ENCODE measurements around the gene SLA2. TPM values are rescaled to one million over a fixed set of nuclear protein-coding genes. Genes with fewer than 3 reads are reported as not detected.
"Not testable (repeated sequence)": the region's sequence is repeated elsewhere in the genome, so short reads cannot be mapped to it uniquely, and the experiment has no call there.

The SLA2 gene
- total and polyA plus RNA-seq, 2 donors, result 6.8 to 21.5 TPM

- H3K9me3 ChIP-seq (ENCODE audit: control insufficient read depth in 2 of 2, insufficient read depth in 1 of 2, low read length in 1 of 2), result no peaks in the 10 kb centered on the region
- WGBS, result 90% methylated on average over 7 of the region's 7 CpGs
- peaks cover 17 to 68% of the 10 kb centered on the region in 2 donors for H3K36me3 ChIP-seq (ENCODE audit: control insufficient read depth in 2 of 2, insufficient read depth in 2 of 2, low read length in 1 of 2)
- H3K27me3 ChIP-seq (ENCODE audit: control insufficient read depth in 2 of 2, insufficient read depth in 1 of 2, low read length in 1 of 2), result no peaks in the 10 kb centered on the region
- H3K27ac ChIP-seq (ENCODE audit: low read depth in 1 of 2, low read length in 1 of 2), result no peak overlapping the region
- H3K4me1 ChIP-seq (ENCODE audit: control insufficient read depth in 2 of 2, insufficient read depth in 2 of 2, low read length in 2 of 2), result peaks cover 19 to 21% of the 10 kb centered on the region in 2 donors
- no peak for DNase-seq (ENCODE audit: low read depth in 6 of 9, low spot score in 9 of 9)
- H3K4me3 ChIP-seq (ENCODE audit: low read length in 2 of 2), result no peak overlapping the region
Observed at GRCh38 chr20:36628076-36628475, 17.9 kb downstream of the SLA2 start.

GRCh38 chr20:36624944-36625324 is 21.1 kb downstream of the SLA2 start:
- 95% methylated on average over 2 of the region's 2 CpGs for WGBS
- Histone ChIP-seq H3K4me3 (ENCODE audit: low read length in 2 of 2) (no peak overlapping the region), H3K9me3 (ENCODE audit: control insufficient read depth in 2 of 2, insufficient read depth in 1 of 2, low read length in 1 of 2) (no peaks in the 10 kb centered on the region), H3K27me3 (ENCODE audit: control insufficient read depth in 2 of 2, insufficient read depth in 1 of 2, low read length in 1 of 2) (no peaks in the 10 kb centered on the region), H3K27ac (ENCODE audit: low read depth in 1 of 2, low read length in 1 of 2) (no peak overlapping the region), H3K4me1 (ENCODE audit: control insufficient read depth in 2 of 2, insufficient read depth in 2 of 2, low read length in 2 of 2) (peaks cover 7 to 10% of the 10 kb centered on the region in 2 donors), H3K36me3 (ENCODE audit: control insufficient read depth in 2 of 2, insufficient read depth in 2 of 2, low read length in 1 of 2) (peaks cover 8 to 52% of the 10 kb centered on the region in 2 donors)
- no peak for DNase-seq (ENCODE audit: low read depth in 6 of 9, low spot score in 9 of 9)

- H3K27me3 ChIP-seq (ENCODE audit: control insufficient read depth in 2 of 2, insufficient read depth in 1 of 2, low read length in 1 of 2), result no peaks in the 10 kb centered on the region
- H3K4me1 ChIP-seq (ENCODE audit: control insufficient read depth in 2 of 2, insufficient read depth in 2 of 2, low read length in 2 of 2), result peaks cover 3 to 4% of the 10 kb centered on the region in 2 donors
- 87% methylated on average over 14 of the region's 14 CpGs for WGBS
- H3K27ac ChIP-seq (ENCODE audit: low read depth in 1 of 2, low read length in 1 of 2), result no peak overlapping the region
- H3K9me3 ChIP-seq (ENCODE audit: control insufficient read depth in 2 of 2, insufficient read depth in 1 of 2, low read length in 1 of 2), result no peaks in the 10 kb centered on the region
- peaks cover 8 to 52% of the 10 kb centered on the region in 2 donors for H3K36me3 ChIP-seq (ENCODE audit: control insufficient read depth in 2 of 2, insufficient read depth in 2 of 2, low read length in 1 of 2)
- no peak overlapping the region for H3K4me3 ChIP-seq (ENCODE audit: low read length in 2 of 2)
- DNase-seq (ENCODE audit: low read depth in 6 of 9, low spot score in 9 of 9), result no peak
Observed at GRCh38 chr20:36624068-36624943, 21.7 kb downstream of the SLA2 start.

GRCh38 chr20:36623444-36623843 is 22.6 kb downstream of the SLA2 start:
- H3K27ac ChIP-seq (ENCODE audit: low read depth in 1 of 2, low read length in 1 of 2), result no peak overlapping the region

GRCh38 chr20:36620917-36621316 is 25.1 kb downstream of the SLA2 start:
- H3K9me3 ChIP-seq (ENCODE audit: control insufficient read depth in 2 of 2, insufficient read depth in 1 of 2, low read length in 1 of 2), result no peaks in the 10 kb centered on the region
- H3K4me1 ChIP-seq (ENCODE audit: control insufficient read depth in 2 of 2, insufficient read depth in 2 of 2, low read length in 2 of 2), result no peaks in the 10 kb centered on the region
- H3K27me3 ChIP-seq (ENCODE audit: control insufficient read depth in 2 of 2, insufficient read depth in 1 of 2, low read length in 1 of 2), result no peaks in the 10 kb centered on the region
- no peak overlapping the region for H3K27ac ChIP-seq (ENCODE audit: low read depth in 1 of 2, low read length in 1 of 2)
- DNase-seq (ENCODE audit: low read depth in 6 of 9, low spot score in 9 of 9), result no peak
- 100% methylated on average over 5 of the region's 5 CpGs for WGBS
- H3K4me3 ChIP-seq (ENCODE audit: low read length in 2 of 2), result no peak overlapping the region
- H3K36me3 ChIP-seq (ENCODE audit: control insufficient read depth in 2 of 2, insufficient read depth in 2 of 2, low read length in 1 of 2), result peaks cover 9 to 28% of the 10 kb centered on the region in 2 donors

More at GRCh38 chr20:36623444-36623843, 22.6 kb downstream of the SLA2 start:
- Histone ChIP-seq H3K9me3 (ENCODE audit: control insufficient read depth in 2 of 2, insufficient read depth in 1 of 2, low read length in 1 of 2) (no peaks in the 10 kb centered on the region), H3K4me1 (ENCODE audit: control insufficient read depth in 2 of 2, insufficient read depth in 2 of 2, low read length in 2 of 2) (peaks cover 0 to under 1% of the 10 kb centered on the region in 2 donors), H3K36me3 (ENCODE audit: control insufficient read depth in 2 of 2, insufficient read depth in 2 of 2, low read length in 1 of 2) (peaks cover 8 to 49% of the 10 kb centered on the region in 2 donors), H3K4me3 (ENCODE audit: low read length in 2 of 2) (no peak overlapping the region), H3K27me3 (ENCODE audit: control insufficient read depth in 2 of 2, insufficient read depth in 1 of 2, low read length in 1 of 2) (no peaks in the 10 kb centered on the region)
- DNase-seq (ENCODE audit: low read depth in 6 of 9, low spot score in 9 of 9), result no peak
- 98% methylated on average over 2 of the region's 2 CpGs for WGBS

- Histone ChIP-seq H3K27ac (ENCODE audit: low read depth in 1 of 2, low read length in 1 of 2) (no peak overlapping the region), H3K9me3 (ENCODE audit: control insufficient read depth in 2 of 2, insufficient read depth in 1 of 2, low read length in 1 of 2) (no peaks in the 10 kb centered on the region), H3K4me3 (ENCODE audit: low read length in 2 of 2) (no peak overlapping the region), H3K27me3 (ENCODE audit: control insufficient read depth in 2 of 2, insufficient read depth in 1 of 2, low read length in 1 of 2) (no peaks in the 10 kb centered on the region), H3K36me3 (ENCODE audit: control insufficient read depth in 2 of 2, insufficient read depth in 2 of 2, low read length in 1 of 2) (peaks cover 54 to 55% of the 10 kb centered on the region in 2 donors), H3K4me1 (ENCODE audit: control insufficient read depth in 2 of 2, insufficient read depth in 2 of 2, low read length in 2 of 2) (peaks cover 0 to 12% of the 10 kb centered on the region in 2 donors)
- 98% methylated on average over 14 of the region's 14 CpGs for WGBS
- DNase-seq (ENCODE audit: low read depth in 6 of 9, low spot score in 9 of 9), result no peak
Observed at GRCh38 chr20:36614781-36615557, 31.0 kb downstream of the SLA2 start.

- no peak for DNase-seq (ENCODE audit: low read depth in 6 of 9, low spot score in 9 of 9)
- Histone ChIP-seq H3K27ac (ENCODE audit: low read depth in 1 of 2, low read length in 1 of 2) (no peak overlapping the region), H3K36me3 (ENCODE audit: control insufficient read depth in 2 of 2, insufficient read depth in 2 of 2, low read length in 1 of 2) (peaks cover 62 to 65% of the 10 kb centered on the region in 2 donors), H3K27me3 (ENCODE audit: control insufficient read depth in 2 of 2, insufficient read depth in 1 of 2, low read length in 1 of 2) (no peaks in the 10 kb centered on the region), H3K4me1 (ENCODE audit: control insufficient read depth in 2 of 2, insufficient read depth in 2 of 2, low read length in 2 of 2) (peaks cover 0 to 12% of the 10 kb centered on the region in 2 donors), H3K4me3 (ENCODE audit: low read length in 2 of 2) (no peak overlapping the region), H3K9me3 (ENCODE audit: control insufficient read depth in 2 of 2, insufficient read depth in 1 of 2, low read length in 1 of 2) (no peaks in the 10 kb centered on the region)
- WGBS, result 95% methylated on average over 3 of the region's 3 CpGs
Observed at GRCh38 chr20:36613974-36614373, 32.0 kb downstream of the SLA2 start.

- Histone ChIP-seq H3K27ac (ENCODE audit: low read depth in 1 of 2, low read length in 1 of 2) (no peak overlapping the region), H3K4me1 (ENCODE audit: control insufficient read depth in 2 of 2, insufficient read depth in 2 of 2, low read length in 2 of 2) (peaks cover 3 to 25% of the 10 kb centered on the region in 2 donors), H3K36me3 (ENCODE audit: control insufficient read depth in 2 of 2, insufficient read depth in 2 of 2, low read length in 1 of 2) (peaks cover 77 to 80% of the 10 kb centered on the region in 2 donors), H3K4me3 (ENCODE audit: low read length in 2 of 2) (no peak overlapping the region), H3K9me3 (ENCODE audit: control insufficient read depth in 2 of 2, insufficient read depth in 1 of 2, low read length in 1 of 2) (no peaks in the 10 kb centered on the region), H3K27me3 (ENCODE audit: control insufficient read depth in 2 of 2, insufficient read depth in 1 of 2, low read length in 1 of 2) (no peaks in the 10 kb centered on the region)
- WGBS, result 97% methylated on average over 5 of the region's 5 CpGs
- DNase-seq (ENCODE audit: low read depth in 6 of 9, low spot score in 9 of 9), result no peak
Observed at GRCh38 chr20:36611625-36612024, 34.4 kb downstream of the SLA2 start.

- not testable (repeated sequence) for H3K9me3 ChIP-seq (ENCODE audit: control insufficient read depth in 2 of 2, insufficient read depth in 1 of 2, low read length in 1 of 2); H3K4me3 ChIP-seq (ENCODE audit: low read length in 2 of 2); DNase-seq (ENCODE audit: low read depth in 6 of 9, low spot score in 9 of 9); H3K27me3 ChIP-seq (ENCODE audit: control insufficient read depth in 2 of 2, insufficient read depth in 1 of 2, low read length in 1 of 2); H3K27ac ChIP-seq (ENCODE audit: low read depth in 1 of 2, low read length in 1 of 2)
- 94% methylated on average over 6 of the region's 6 CpGs for WGBS
- peaks cover 53 to 56% of the 10 kb centered on the region in 2 donors for H3K36me3 ChIP-seq (ENCODE audit: control insufficient read depth in 2 of 2, insufficient read depth in 2 of 2, low read length in 1 of 2)
- peaks cover 6 to 28% of the 10 kb centered on the region in 2 donors for H3K4me1 ChIP-seq (ENCODE audit: control insufficient read depth in 2 of 2, insufficient read depth in 2 of 2, low read length in 2 of 2)
Observed at GRCh38 chr20:36608388-36608728, 37.6 kb downstream of the SLA2 start.

All from thymus (tissue), 11 donors.